Middle frontal gyrus (tissue), 1 donor: ENCODE results near the gene CDK14.
"Not testable (repeated sequence)": the region's sequence is repeated elsewhere in the genome, so short reads cannot be mapped to it uniquely, and the experiment has no call there.

ENCODE experiments used
- DNase-seq: peaks from one replicate; pipeline ENCODE4 v3.0.0-alpha.2; 2015; ENCODE audit warnings: low spot score; ENCODE audit errors: extremely low spot score

CDK14 gene

DNA sequence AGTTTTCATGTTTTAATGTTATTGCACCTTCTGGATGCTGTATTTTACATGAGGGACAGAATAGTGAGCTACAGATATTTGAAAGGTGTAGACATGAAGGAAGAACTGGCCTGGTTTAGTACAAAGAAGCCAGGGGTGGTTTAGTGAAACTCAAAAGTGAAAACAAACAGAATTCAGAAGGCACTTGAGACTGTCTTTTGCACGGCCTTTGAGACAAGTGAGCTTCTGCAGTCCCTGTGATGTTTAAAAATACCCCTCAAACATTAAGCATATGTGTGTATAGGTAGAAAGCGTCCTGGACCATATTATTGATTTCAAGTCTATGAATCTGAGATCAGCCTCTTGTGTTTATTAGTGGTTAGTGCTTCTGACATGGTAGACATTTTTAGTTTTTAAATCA is 118.9 kb downstream of the CDK14 start:
- DNase-seq = no peak

DNA sequence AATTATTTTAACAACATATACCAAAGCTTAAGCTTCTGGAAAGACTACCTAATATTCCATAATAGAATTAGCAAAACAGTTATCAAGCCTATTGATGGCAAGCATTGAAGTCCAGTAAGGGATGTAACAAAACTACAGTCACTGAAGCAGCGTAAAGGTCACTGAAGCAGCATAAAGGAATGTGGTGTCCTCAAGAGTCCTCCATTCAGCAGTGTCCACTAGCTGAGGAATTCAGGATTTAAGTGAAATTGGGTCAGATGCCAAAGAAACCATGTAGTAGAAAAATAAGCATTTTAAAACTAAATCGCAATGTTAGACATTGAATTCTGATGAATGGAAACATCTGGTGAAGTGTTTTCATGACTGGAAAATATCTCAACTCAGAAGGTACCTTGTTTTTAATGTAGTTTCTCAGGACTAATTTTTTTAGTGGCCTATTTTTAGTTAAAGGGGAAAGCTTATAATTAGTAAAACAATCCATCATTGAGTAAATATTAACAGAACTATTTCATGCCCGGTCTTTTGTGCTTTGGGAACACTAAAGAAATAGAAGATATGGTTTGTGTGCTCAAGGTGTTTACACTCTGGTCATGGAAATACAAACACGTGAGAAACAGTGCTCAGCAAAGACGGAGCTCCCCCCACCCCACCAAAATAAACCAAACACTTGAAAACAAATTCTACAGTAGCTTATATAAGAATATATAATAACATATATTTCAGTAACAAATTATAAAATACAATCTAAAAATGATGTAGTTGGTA is 121.4 kb downstream of the CDK14 start:
- no peak for DNase-seq

DNA sequence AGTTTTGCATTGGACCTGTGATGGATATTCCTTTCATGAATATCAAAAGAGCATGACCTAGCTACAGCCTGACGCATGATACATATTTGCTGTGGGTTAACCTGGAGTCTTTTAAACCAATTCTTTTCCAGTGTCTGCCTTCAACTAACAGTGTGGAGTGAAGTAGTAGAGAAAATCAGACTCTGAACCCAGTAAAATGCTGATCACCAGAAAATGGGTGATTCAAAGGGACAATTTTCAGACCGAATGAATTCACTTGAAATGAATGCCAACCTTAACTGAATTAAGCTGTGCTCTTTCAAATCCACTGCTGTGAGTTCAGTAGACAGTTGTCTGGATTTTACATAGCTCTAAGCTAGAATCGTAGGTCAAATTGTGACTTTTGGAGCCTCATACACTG is 123.0 kb downstream of the CDK14 start:
- no peak for DNase-seq

DNA sequence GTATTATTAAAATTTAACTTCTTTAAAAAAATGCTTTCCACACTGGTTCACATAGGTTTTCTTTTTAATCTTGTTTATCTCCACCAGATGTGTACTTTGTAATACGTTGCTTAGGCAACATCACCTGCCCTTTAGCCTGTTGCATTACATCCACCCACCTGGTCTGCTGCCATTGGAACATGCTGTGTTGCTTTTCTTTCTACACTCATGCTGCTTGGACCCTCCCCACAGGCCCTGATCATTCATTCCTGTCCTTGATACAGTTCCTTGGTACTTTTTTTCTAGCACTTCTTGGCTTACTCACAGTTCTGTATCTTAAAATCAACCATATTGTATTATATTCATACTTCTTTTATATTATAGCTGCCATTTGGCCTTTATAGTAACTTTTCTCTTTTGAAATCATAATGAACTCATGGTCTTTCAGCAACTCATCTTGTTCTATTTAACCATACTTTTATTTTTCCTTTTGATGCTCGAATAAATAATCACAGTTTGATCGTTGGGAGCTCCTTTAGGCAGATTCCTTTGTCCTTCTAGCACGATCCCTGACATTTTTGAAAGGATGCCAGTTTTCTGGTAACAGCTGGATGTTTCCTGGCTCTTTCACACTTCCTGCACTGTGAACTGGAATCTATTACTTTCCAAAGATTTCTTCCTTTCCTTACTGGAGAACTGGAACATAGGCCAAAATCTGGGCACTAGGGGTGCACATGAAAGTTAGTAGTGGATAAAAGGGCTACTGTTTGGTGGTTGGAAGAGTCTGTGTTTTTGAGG is 125.1 kb downstream of the CDK14 start:
- DNase-seq = no peak

DNA sequence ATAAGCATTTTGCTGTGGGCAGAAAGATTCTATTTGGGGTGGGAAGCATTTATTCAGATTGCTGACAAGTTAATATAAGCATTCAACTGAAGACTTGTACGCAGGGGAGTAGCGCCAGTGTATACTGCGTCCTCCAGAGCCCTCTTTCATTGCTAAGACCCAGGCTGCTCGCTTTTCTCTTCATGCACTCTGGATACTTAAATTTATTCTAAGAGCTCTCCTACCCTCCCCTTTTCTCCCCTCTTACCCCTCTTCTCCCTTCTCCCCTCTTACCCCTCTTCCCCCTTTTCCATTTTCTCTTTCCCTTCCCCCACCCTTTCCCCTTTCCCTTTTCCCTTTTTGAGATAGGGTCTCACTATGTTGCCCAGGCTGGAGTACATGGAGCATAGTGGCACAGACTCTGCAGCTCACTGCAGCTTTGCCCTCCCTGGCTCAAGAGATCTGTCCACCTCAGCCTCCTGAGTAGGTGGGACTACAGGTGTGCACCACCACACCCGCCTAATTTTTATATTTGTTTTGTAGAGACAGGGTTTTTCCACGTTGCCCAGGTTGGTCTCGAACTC is 125.8 kb downstream of the CDK14 start:
- no peak for DNase-seq

DNA sequence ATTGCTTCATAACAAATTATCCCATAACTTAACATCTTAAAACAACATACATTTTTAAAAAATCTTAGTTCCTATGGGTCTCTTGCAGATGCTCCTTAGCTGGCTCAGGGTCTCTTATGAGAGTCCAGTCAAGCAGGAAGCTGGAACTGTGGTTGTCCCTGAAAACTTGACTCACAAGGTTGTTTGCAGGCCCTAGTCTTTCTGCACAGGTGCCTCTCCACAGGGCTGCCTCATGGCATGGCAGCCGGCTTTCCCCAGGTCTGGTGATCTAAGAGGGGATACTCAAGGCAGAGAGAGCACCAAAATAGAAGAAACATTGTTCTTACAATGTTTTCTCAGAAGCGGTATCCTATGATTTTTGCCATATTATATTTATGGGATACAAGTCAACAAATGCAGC is 127.1 kb downstream of the CDK14 start:
- DNase-seq = no peak

DNA sequence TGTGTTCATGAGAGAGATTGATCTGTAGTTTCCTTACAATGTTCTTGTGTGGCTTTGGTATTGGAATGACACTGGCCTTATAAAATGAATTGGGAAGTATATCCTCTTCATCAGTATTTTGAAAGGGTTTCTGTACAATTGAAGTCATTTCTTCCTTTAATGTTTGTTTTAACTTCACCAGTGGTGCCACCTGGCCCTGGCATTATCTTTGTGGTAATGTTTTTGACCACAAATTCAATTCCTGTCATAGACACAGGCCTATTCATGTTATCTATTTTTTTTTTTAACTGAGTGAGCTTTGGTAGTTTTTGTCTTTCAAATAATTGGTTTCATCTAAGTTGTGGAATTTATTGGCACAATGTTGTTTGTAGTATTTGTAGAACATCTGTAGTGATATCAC is 127.7 kb downstream of the CDK14 start:
- no peak for DNase-seq

DNA sequence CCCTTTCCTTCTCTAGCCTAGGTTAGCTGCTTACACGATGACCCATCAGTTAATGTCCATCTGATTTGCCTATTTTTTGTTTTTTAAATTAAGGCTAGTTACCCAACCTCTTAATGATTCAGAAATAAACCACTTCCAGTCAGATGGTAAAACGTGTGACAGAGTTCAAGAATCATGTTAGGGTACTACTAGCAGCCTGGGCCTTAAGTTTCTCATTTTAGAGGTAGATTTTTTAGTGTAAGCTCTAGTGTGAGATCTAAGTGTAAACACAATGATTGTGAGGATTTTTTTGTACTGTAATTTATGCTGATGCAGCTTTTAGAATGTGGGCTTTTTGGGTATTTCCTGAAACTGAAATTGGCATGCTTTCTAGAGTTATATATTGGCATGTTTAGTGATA is 130.0 kb downstream of the CDK14 start:
- DNase-seq = no peak

DNA sequence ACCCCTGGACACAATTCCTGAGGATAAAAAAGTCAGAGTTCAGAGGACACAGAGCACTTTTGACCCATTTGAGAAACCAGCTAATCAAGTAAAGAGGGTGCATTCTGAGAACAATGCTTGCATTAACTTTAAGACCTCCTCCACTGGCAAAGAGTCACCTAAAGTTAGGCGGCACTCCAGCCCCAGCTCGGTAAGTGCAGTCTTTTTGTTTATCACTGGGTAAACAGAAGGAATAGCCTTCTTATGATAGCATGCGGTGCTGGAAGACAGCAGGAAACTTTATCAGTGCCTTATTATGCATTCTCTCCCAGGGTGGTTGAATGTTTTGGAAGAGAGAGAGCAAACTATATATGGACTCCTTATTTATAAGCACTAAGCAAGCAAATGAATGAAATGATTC is 130.5 kb downstream of the CDK14 start:
- no peak for DNase-seq

DNA sequence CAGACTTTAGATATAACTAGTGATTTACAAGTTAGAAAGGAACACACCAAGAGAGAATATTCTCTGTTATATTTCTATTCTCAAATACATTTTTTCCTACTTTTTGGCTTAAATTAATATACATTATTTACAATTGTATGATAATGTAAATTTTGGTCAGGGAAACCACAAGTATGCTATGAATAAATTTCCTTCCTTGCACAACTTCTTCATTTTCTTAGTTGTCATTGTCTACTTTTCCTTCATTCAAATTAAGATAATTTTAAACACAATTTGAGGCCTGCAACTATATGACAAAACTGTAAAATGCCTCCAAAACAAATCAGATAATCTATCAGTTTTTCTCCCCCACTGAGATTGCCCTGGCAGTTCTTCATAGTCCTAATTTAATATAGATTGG is 131.3 kb downstream of the CDK14 start:
- no peak for DNase-seq

DNA sequence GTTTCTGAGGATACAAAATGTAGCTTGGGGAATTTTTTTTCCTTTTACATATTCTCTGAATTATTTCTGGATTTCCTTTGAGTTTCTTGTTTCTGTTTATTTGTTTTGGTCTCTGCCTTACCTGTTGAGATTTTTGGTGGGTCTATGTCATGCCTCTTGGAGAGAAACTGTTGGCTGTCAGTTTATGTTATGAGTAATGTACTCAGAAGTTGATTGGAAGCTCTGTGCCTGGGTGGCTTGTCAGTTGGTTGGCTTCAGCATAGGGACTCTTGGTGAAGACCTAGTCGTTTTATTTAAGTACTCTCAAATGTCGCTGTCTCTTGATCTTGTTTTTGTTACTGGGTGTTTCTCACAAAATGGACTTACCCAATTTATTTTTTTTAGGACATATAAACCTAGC is 132.4 kb downstream of the CDK14 start:
- DNase-seq = no peak

DNA sequence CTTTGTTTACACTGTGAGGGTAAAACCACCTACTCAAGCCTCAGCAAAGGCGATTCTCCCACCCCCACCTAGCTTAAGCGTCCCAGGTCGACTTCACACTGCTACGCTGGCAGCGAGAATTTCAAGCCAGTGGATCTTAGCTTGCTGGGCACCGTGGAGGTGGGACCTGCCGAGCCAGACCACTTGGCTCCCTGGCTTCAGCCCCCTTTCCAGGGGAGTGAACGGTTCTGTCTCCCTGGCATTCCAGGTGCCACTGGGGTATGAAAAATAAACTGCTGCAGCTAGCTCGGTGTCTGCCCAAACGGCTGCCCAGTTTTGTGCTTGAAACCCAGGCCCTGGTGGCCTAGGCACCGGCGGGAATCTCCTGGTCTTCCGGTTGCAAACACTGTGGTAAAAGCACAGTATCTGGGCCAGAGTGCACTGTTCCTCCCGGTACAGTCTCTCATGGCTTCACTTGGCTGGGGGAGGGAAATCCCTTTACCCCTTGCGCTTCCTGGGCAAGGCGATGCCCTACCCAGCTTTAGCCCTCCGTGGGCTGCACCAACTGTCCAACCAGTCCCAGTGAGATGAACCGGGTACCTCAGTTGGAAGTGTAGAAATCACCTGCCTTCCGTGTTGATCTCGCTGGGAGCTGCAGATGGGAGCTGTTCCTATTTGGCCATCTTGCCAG is 139.6 kb downstream of the CDK14 start:
- not testable (repeated sequence) for DNase-seq

DNA sequence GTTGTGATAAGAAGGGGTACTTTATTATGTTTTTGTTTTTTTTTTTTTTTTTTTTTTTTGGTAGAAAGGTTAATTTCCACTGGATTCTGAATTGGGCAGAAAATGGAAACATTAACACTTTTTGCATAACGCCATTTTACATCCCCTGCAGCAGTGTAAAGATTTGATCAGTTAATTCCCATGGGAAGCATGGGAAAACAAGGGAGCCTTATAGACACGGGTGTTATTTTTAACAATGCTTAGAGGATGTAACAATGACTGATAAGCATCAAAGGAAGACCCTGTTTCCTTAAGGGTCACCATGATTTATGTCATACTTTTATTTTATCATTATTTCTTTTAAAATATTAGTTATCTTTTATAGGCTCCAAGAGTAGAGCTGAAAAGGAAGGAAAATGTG is 140.2 kb downstream of the CDK14 start:
- DNase-seq = no peak

DNA sequence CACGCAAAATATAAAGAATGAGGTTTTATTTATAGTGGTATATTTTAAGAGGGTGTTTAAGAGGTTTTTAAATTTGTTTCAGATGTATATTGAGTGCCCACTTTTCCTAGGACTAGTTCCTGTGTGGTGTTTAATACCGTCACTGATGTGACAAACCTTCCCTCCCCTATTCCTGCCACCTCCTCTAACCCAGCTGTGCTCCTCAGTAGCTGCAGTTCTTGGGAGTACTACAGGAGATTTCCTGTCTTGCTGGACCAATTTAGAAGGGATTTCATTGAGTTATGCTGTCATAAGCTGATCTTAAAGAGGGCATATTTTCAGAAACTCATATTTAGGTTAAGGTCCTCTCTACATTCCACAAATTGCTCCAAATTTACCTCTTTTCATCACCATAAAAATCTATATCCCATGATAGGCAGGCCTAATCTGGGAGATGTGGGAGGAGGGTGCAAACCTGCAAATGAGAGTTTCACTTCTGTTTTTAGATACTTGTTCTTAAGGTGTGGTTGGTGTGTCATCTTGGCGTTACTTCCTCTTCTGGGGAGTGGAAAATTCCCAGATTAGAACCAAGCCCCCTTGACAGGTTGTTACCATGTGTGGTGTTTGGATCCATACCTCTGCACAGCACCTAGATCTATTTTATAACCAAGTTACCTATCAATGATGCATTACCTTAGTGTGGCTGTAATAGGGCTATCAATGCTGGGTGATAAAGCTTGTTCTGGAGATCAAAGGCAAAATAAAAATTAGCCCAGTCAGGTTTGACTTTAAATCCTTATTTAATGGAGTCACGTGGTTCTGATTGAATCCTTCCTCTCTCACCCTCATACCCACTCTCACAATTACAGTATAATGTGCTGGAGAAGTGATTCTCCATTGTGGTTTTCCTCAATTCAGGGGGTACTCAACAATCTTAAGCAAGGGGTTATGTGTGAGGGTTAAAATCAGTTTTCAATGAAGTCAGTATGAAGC is 141.1 kb downstream of the CDK14 start:
- DNase-seq = no peak

DNA sequence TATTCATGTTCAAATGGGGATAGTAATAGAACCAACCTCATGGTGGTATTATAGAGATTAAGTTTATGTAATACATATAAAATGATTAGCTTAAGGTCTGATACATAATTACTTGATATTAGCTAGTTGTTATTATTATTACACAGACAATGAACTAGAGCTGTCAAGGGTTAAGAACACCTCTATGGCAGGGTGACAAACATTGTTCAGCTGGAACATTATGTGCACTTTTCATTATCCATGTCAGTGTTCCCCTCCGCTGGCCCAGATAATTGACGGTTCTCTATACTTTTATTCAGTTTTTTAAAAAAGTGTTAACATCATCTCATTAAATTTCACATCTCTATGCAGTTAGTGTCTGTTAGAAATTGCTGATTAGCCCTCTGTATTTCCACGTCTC is 142.1 kb downstream of the CDK14 start:
- DNase-seq = no peak

DNA sequence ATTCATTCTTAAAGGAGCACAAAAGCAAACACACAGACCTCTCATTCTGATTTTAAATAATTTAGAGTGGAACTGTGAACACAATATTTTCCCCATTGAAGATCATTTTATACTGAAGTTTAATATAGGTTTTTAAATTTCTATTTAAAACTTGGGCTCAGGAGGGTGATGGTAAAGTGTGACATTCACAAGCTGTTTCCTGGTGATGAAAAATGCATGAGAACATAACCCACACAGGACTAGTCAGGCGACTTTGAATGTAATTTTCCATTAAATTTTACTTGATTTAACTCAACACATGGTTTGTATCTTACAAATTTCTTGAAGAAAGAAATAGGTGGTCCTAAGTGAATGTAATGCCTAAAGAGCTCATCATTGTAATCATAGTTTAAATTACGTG is 143.6 kb downstream of the CDK14 start:
- no peak for DNase-seq

DNA sequence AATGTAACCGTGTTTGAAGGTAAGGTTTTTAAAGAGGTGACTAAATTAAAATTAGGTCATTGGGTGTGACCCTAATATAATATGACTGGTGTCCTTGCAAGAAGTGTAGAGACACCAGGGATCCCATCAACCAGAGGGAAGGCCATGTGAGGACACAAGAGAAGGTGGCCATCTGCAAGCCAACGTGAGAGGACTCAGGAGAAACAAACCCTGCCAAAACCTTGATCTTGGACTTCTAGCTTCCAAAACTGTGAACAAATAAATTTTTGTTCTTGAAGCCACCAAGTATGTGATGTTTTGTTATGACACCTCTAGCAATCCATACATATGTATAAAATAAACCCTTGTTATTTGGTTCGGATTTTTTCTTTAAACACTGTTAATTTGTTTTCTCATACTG is 144.3 kb downstream of the CDK14 start:
- DNase-seq = no peak

DNA sequence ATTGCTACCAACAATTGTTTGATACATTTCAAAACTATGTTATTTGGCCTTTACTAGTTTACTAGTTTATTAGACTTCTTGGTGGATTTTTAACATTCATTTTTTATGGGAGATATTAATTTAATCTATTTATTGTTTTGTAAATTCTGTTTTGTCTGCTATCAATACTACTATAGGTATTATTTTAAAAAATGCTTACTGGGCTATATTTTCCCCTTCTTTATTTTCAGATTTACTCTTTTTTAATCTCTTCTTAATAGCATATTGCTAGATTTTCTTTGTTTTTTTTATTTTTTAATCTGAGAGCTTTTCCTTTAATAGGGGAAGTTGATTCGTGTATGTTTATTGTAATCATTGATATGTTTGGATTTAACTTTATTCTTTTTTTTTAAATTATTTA is 147.5 kb downstream of the CDK14 start:
- no peak for DNase-seq

DNA sequence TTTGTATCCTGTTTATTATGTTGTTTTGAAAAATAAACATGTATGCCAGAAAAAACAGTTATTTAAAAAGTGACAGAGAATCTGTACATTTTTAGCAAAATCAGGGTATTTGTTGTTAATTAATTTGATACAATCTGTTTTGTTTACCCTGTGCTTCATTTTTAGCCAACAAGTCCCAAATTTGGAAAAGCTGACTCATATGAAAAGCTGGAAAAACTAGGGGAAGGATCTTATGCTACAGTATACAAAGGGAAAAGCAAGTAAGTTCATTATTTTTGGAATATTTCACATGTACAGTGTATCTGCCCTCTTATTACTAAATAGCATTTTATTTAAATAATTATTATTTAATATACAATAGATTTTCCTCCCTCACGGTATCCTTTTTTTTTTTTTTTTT is 151.4 kb downstream of the CDK14 start:
- no peak for DNase-seq

DNA sequence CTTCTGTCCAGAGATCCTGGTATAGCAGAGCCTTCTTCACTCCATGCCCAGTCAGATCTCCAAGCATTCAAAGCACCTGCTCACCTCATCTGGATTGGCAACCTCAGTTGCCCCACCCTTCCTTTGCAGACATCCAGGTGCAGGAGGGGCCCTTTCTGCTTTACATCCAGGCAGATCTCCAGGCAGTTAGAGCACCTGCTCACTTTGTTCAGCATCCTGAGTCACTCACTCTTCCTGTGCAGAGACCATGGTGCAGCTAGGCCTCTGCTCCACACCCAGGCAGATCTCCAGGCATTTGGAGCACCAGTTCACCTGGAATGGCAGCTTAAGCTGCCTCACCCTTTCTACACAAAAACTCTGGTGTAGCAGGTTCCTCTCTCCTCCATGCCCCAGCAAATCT is 153.1 kb downstream of the CDK14 start:
- DNase-seq = no peak

DNA sequence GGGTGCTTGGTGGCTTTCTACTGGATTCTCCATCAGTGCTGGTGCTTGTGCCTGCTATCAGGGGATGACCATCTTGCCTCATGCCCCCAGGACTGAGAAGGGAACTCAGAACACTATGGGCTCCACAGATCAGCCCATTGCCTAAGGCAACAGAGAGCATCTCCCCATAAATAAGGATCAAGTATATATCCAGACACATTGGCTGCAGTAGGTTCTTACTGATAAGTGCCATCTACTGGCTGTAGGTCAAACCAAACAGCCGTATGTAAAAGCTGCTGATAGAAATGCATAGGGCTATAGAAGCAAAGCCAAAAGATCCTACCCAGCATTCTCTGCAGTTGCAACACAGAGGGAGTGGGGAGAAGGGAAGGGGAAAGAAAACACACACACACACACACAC is 153.7 kb downstream of the CDK14 start:
- no peak for DNase-seq
